GM18499 (cell line): ENCODE results near the gene IL10RB.
"Not testable (repeated sequence)": the region's sequence is repeated elsewhere in the genome, so short reads cannot be mapped to it uniquely, and the experiment has no call there.

Experiments used
- ATAC-seq: cut with Tn5 transposase; IDR thresholded peaks from one replicate; pipeline ENCODE4 v1.9.1; 2021; ENCODE audit warnings: moderate number of reproducible peaks; ENCODE audit not compliant: insufficient read depth, unreplicated experiment

IL10RB gene

DNA sequence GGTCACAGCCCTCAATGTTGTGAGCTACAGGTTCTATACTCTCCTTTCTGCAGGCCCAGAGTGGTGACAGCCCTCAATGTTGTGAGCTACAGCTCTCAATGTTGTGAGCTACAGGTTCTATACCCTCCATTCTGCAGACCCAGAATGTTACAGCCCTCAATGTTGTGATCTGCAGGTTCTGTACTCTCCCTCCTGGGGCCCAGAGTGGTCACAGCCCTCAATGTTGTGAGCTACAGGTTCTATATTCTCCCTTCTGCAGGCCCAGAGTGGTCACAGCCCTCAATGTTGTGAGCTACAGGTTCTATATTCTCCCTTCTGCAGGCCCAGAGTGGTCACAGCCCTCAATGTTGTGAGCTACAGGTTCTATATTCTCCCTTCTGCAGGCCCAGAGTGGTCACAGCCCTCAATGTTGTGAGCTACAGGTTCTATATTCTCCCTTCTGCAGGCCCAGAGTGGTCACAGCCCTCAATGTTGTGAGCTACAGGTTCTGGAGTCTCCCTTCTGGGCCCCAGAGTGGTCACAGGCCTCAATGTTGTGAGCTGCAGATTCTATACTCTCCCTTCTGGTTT, 26.5 kb upstream of the IL10RB start:
- not testable (repeated sequence) for ATAC-seq

DNA sequence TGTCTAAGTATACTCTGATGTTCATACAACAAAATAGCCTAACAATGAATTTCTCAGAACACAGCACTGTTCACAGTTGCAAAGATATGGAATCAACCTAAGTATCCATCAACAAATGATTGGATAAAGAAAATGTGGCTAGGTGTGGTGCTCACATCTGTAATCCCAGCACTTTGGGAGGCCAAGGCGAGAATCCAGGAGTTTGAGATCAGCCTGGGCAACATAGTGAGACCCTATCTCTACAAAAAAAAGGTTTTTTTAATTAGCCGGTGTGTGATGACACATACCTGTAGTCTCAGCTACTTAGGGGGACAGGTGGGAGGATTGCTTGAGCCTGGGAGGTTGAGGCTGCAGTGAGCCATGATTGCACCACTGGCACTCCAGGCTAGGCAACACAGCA, 25.8 kb upstream of the IL10RB start:
- ATAC-seq = no peak

DNA sequence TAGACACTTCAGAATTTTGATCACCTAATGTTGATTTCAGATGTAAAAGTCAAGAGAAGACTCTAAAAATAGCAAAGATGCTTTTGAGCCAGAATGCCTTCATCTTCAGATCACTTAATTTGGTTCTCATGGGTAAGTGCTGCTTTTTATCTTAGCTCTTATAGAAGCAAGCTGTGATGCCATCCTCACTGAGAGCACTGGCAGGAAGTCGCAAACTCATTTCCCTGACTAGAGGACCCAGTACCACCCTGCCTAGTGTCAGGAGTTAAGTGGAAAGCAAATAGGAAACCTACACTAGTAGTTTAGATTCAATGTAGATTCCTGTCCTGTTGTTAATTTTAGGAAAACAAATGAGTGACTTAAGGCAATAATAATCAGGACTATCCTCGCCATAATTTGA, 24.3 kb upstream of the IL10RB start:
- no peak for ATAC-seq

DNA sequence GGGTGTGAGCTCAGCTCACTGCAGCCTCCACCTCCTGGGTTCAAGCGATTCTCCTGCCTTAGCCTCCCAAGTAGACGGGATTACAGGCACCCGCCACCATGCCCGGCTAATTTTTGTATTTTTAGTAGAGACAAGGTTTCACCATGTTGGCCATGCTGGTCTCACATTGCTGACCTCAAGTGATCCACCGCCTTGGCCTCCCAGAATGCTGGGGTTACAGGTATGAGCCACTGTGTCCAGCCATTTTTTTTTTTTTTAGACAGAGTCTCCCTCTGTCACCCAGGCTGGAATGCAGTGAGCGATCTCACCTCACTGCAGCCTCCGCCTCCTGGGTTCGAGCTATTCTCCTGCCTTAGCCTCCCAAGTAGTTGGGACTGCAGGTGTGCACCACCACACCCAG, 23.3 kb upstream of the IL10RB start:
- ATAC-seq = not testable (repeated sequence)

DNA sequence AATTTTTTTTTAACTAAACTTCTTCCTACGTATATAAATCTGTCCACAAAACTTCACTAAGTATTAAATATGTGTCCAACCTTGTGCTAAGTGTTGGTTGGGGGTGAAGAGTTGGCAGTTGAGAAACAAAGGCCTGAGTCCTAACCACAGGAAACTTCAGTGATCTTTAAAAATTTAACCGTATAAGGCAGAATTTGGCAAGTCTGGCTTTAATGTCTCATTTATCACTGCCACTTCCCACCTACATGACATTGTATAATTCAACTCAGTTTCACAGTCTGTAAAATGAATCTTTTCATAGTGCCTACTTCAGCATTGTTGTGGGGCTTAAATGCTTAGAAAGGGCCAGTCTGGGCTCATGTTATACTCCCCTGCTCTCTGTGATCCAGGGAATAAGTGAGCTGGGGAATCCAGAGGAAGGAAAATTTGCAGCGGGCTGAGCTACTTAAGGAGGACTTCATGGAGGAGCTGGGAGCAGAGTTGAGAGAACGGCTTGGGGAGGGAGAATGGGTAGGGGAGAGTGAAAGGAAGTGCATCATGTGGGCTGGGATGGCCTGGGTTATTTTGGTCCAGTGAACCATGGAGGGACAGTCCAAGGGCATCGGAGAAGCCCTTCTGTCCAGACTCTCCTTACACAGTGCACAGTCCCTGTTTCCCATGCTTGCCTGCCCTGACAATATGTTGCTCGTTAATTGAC, 21.9 kb upstream of the IL10RB start:
- ATAC-seq = no peak

DNA sequence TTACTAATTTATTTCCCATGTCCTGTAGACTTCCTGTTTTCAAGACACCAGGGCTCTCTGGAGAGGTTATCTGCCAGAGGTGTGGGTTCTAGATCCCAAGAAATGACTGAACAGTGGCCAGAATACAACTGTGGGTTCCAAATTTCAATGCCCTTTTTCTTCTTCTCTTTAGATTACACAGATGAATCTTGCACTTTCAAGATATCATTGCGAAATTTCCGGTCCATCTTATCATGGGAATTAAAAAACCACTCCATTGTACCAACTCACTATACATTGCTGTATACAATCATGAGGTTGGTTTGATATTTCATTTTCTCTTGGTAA, 21.4 kb upstream of the IL10RB start:
- ATAC-seq = no peak

DNA sequence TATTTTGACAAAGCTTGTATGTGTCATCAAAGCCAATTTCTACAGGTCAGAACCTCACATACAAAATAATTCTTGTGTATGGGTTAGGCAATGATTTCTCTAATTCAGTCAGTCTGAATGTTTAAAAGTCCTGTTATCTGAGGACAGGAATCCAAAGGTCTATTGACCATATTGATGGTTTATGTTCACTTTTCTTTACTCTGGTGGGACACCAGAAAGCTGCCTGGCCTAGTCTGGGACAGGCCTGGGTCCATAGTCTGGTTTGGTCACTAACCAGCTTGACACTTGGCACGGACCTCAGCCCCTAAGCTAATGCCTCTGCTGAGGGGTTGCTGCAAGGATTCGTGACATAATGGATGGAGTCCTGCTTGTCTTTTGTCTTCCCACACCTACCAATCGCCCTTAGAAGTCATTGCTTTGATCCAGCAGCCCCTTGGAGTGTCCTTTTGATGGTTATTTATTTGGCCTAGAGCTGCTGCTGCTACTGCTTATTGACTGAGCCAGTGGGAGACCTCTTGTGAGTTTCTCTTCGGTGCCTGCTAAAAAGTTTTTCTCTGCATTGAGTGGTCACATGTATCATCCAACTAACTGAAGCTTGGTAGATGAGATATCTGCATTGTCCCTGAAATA, 20.8 kb upstream of the IL10RB start:
- no peak for ATAC-seq

DNA sequence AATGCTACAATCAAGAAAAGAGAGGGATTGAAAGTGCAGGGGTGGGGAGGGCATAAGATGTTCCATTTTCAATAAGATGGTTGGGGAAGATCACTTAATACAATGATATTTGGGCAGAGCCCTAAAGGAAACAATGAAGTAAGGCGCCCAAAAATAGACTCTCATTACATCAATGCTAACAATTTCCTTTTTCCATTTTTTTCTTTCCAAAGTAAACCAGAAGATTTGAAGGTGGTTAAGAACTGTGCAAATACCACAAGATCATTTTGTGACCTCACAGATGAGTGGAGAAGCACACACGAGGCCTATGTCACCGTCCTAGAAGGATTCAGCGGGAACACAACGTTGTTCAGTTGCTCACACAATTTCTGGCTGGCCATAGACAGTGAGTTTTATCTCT, 19.7 kb upstream of the IL10RB start:
- no peak for ATAC-seq

GRCh38 chr21:33246963-33247362, 19.2 kb upstream of the IL10RB start:
- no peak for ATAC-seq

- ATAC-seq = no peak
Observed at GRCh38 chr21:33247599-33247998, 18.6 kb upstream of the IL10RB start.

DNA sequence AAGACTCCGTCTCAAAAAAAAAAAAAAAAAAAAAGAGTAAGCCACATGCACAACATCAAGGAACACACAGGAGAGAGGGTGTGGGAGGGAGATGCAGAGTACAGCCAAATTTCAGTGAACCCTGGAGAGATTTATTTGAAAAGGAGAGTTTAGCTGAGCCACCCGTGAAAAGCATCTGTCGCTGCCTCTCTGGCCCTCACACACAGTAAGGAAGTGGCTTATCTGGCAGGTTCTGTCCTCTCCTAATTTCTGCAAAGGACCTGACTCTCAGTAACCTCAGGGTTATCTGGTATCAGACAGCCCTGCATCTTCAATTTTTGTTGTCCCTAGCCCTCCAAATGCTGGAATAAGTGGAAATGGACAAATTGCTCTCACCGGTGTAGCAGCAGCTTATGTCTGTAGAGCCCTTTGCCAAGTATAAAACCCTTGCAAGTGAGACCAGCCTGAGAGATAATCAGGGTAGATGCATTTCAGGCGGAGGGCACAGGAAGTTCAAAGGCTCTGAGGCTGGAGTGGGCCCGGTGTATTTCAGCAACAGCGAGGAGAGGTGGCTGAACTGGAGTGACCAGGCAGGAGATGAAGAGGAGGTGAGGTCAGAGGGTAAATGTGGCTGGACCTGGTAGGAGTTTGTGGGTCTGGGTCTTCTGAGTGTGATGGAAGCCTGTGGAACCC, 16.7 kb upstream of the IL10RB start:
- no peak for ATAC-seq

DNA sequence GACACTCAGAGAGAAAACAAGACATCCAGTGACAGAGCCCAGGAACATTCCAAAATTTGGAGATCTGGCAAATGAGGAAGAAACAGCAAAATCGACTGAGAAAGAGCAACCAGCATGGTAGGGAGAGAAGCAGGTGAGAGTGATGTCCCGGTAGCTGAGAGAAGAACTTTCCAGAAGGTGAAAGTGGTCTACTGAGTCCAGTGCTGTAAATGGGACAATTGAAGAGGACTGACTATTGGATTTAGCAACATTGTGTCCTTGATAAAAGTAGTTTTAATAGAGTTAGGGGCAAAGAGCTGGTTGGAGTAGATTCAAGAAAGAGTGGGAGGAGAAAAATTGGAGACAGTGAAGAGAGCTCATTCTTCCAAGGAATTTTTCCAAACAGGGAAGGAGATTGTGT, 15.0 kb upstream of the IL10RB start:
- ATAC-seq = no peak

- not testable (repeated sequence) for ATAC-seq
Observed at GRCh38 chr21:33253382-33253781, 12.8 kb upstream of the IL10RB start.

DNA sequence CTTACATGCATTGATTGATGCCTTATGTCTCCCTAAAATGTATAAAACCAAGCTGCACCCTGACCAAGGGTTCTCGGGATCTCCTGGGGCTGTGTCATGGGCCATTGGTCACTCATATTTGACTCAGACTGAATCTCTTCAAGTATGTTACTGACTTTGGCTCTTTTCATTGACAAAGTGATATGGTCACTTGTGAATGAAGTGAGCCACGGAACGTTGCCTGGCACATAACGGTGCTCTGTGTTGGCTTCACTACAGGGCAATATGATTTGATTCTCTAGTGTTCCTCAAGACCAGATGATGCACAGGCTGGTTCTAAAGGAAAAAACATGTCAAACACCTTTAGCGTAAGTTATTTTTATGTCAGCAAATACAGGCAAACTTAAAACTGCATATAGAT, 11.4 kb upstream of the IL10RB start:
- no peak for ATAC-seq

GRCh38 chr21:33255404-33255803, 10.8 kb upstream of the IL10RB start:
- ATAC-seq = no peak

GRCh38 chr21:33256019-33256418, 10.1 kb upstream of the IL10RB start:
- ATAC-seq = no peak

DNA sequence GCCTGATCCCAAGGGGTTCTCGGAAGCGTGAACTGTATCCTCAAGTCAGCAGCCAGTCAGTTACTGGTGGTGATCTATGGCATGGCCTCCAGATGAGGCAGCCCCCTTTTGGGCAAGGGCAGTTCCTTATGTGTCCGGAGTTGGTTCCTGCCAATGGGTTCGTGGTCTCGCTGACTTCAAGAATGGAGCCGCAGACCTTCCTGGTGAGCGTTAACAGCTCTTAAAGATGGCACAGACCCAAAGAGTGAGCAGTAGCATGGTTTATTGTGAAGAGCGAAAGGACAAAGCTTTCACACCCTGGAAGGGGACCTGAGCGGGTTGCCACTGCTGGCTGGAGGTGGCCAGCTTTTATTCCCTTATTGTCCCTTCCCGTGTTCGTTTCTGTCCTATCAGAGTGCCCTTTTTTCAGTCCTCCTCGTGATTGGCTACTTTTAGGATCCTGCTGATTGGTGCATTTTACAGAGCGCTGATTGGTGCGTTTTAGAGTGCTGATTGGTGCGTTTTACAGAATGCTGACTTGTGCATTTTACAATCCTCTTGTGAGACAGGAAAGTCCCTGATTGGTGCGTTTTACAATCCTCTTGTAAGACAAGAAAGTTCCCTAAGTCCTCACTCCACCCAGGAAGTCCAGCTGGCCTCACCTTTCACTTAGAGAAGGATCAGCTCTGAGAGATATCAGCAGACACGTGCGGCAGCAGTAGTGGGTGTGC, 8.9 kb upstream of the IL10RB start:
- ATAC-seq = no peak

- ATAC-seq = no peak
Observed at GRCh38 chr21:33258475-33258874, 7.7 kb upstream of the IL10RB start.

DNA sequence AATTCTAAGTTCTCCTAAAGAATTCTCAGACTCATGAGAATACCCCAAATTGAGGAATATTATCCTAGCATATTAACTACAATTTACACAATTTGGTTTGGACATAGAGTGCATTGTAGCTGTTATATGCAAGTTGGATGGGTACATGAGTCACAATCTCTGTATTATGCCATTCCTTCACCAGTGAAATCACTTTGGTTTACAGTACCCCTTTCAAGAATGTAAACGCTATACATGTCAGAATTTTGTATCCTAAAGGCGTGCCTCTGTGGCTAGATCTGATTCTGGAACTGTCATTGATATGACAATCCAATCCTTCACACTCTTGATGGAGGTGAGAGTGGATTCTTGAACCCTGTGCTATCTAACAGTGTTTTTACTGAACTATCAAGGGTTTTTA, 6.7 kb upstream of the IL10RB start:
- no peak for ATAC-seq

GRCh38 chr21:33259995-33260394, 6.2 kb upstream of the IL10RB start:
- ATAC-seq = no peak

DNA sequence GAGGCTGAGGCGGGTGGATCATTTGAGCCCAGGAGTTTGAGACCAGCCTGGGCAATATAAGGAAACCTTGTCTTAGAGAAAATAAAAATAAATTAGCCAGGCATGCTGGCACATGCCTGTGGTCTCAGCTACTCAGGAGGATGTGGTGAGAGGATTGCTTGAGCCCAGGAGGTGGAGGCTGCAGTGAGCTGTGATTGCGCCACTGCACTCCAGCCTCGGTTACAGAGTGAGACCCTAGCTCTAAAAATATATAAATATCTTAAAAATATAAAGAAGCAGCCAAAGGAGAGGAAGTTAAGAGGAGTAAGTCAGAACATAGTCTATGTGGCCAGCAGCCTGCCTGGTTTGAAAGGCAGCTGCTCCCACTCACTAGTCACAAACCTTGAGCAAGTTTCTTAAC, 4.5 kb upstream of the IL10RB start:
- no peak for ATAC-seq
